Activated naive CD4-positive, alpha-beta T cell treated with anti-CD3 and anti-CD28 coated beads, Interleukin-2, amount 10 ng/mL, durations not matched to agents 7 days and 5 days (primary cell): ENCODE measurements around the gene PCED1A.

Experiments
- CTCF ChIA-PET: fragments of 350-600 bp; sonication (Branson Sonifier 250); formaldehyde crosslinking; loops from one replicate; lab custom pipeline; 2021; ENCODE audit warnings: antibody characterized with exemption; lab: Charles Lee
- DNase-seq: peaks from one replicate; pipeline ENCODE4 v3.0.0-alpha.2; 2020
- H3K27ac Mint-ChIP-seq: one replicate; pipeline ENCODE4 v1.8.0; 2021; ENCODE audit warnings: mild to moderate bottlenecking, moderate library complexity, mixed read lengths
- H3K27me3 Mint-ChIP-seq: one replicate; pipeline ENCODE4 v1.8.0; 2021; ENCODE audit warnings: mild to moderate bottlenecking, mixed read lengths
- H3K36me3 Mint-ChIP-seq: one replicate; pipeline ENCODE4 v1.8.0; 2021; ENCODE audit warnings: mixed read lengths
- H3K4me1 Mint-ChIP-seq: one replicate; pipeline ENCODE4 v1.8.0; 2021; ENCODE audit warnings: mixed read lengths
- H3K4me3 Mint-ChIP-seq: one replicate; pipeline ENCODE4 v1.8.0; 2021; ENCODE audit warnings: mild to moderate bottlenecking, moderate library complexity, mixed read lengths
- H3K9me3 Mint-ChIP-seq: one replicate; pipeline ENCODE4 v1.8.0; 2021; ENCODE audit warnings: mixed read lengths

The PCED1A gene

DNA sequence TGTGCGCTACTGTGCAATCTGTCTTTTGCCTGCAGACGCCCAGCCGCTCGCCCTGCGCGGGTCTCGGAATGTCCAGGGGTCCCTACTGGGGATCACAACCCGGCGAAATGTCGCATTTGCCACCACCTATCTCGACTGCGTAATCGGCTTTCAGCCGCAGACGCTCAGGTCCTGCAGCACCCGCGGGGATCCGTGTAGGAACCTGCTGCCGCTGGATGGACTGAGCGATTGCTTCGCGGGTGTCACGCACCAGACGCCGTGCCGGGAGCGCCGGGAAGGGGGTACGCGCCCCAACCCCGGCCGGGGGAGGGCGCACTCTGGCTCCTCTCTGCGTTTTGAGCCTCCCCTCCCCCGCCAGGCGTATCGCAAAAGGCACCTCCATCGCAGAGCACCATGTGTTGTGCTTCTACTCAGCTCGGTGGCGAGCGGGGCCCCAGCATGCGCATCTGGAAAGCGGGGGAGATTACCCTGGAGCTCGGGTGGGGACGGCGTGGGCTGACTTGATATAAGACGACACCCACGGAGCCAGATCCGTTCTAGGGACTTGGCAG lies 32.1 kb upstream of the PCED1A start:
- H3K4me1 Mint-ChIP-seq = peaks cover 55% of the 10 kb centered on the region
- H3K4me3 Mint-ChIP-seq = peak overlapping the region; percentile 89
- CTCF ChIA-PET = interaction anchor here (0.8 to 1.1 kb wide), 2 partner anchors 128 to 178 kb away, joined by 3 read pairs; no protein-coding TSS in a partner anchor
- H3K9me3 Mint-ChIP-seq = no peaks in the 10 kb centered on the region
- peak; percentile 85 for DNase-seq
- H3K27me3 Mint-ChIP-seq = peaks cover 20% of the 10 kb centered on the region
- H3K27ac Mint-ChIP-seq = peak overlapping the region; percentile 88
- peaks cover 26% of the 10 kb centered on the region for H3K36me3 Mint-ChIP-seq

DNA sequence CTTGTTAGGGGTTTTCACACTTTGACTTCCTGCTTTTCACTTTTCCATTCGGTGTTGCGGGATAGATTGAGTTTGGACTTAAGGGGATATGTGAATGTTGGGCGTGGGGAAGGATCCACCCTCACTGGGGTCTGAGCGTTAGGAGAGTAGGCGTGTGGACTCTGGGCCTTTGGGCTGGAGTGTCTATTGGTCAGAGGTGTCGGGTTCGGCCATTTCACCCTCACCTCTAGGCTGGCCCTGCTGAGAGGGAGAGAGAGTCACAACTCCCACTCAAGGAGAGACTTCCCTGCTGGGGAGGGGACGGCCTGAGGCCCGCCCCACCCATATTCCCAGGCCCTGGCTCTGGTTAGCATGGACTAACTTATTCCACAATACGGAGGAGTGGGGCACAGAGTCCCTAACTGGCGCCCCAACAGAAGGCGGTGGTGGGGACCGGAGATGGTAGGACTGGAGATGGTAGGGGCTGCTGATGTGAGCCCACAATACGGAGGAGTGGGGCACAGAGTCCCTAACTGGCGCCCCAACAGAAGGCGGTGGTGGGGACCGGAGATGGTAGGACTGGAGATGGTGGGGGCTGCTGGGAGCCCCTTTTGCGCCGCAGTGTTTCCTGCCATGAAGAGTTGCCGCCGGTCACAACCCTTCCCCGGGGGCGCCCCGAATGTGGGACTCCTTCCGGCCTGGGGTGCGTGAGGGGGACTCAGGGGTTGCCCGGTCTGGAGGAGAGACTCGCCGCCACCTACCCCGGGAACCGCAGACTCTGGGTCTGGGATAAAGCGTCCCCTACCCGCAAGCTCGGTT lies 31.4 kb upstream of the PCED1A start:
- peaks cover 22% of the 10 kb centered on the region for H3K36me3 Mint-ChIP-seq
- H3K4me3 Mint-ChIP-seq = peak overlapping the region; percentile 89
- H3K4me1 Mint-ChIP-seq = peaks cover 61% of the 10 kb centered on the region
- DNase-seq = no peak
- no peaks in the 10 kb centered on the region for H3K9me3 Mint-ChIP-seq
- H3K27ac Mint-ChIP-seq = peak overlapping the region; percentile 88
- peaks cover 20% of the 10 kb centered on the region for H3K27me3 Mint-ChIP-seq
- CTCF ChIA-PET = interaction anchor here (0.6 to 1.7 kb wide), 4 partner anchors 13 to 184 kb away, joined by 3 to 6 read pairs (median 4); no protein-coding TSS in a partner anchor

DNA sequence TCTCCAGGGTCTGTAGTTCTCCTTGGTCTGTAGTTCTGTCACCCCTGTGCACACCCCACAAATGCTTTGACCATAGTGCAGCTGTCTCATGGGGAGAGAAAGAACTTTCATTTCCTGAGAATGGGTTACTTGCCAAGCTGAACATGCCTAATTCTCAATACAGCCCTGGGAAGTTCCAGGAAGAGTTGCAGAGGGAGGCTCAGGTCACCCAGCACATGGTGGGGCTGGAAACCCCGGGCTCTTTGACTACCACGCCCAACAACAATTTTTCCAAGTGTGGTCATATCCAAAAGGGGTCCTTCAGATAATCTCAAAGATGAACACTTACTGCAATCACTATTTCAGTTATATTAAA lies 30.6 kb upstream of the PCED1A start:
- no peak for DNase-seq
- Mint-ChIP-seq H3K36me3 (peaks cover 17% of the 10 kb centered on the region), H3K4me1 (peaks cover 53% of the 10 kb centered on the region), H3K27me3 (peaks cover 20% of the 10 kb centered on the region), H3K4me3 (no peak overlapping the region), H3K27ac (no peak overlapping the region), H3K9me3 (no peaks in the 10 kb centered on the region)
- CTCF ChIA-PET = interaction anchor here (0.9 to 1.7 kb wide), 5 partner anchors 46 to 183 kb away, joined by 3 to 6 read pairs (median 4); no protein-coding TSS in a partner anchor

DNA sequence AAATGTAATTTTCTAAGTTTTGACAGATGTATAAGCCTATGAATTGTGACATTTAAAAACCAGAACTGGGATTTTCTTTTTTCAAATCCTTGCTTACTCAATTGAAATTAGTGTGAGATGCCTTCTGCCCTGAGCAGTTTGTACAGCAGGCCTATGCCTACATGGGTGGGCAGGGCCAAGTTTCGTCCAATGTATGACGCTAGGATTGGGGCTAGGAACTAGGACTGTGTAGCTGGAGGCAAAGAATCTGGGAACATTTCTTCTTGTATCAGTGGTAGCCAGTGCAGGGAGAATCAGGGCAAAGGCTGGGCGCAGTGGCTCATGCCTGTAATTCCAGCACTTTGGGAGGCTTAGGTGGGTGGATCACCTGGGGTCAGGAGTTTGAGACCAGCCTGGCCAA lies 28.9 kb upstream of the PCED1A start:
- no peak overlapping the region for H3K27ac Mint-ChIP-seq
- no peak for DNase-seq
- peaks cover 20% of the 10 kb centered on the region for H3K27me3 Mint-ChIP-seq
- no peak overlapping the region for H3K4me3 Mint-ChIP-seq
- peaks cover 18% of the 10 kb centered on the region for H3K36me3 Mint-ChIP-seq
- H3K4me1 Mint-ChIP-seq = peaks cover 45% of the 10 kb centered on the region
- no peaks in the 10 kb centered on the region for H3K9me3 Mint-ChIP-seq
- CTCF ChIA-PET = no interaction called here

DNA sequence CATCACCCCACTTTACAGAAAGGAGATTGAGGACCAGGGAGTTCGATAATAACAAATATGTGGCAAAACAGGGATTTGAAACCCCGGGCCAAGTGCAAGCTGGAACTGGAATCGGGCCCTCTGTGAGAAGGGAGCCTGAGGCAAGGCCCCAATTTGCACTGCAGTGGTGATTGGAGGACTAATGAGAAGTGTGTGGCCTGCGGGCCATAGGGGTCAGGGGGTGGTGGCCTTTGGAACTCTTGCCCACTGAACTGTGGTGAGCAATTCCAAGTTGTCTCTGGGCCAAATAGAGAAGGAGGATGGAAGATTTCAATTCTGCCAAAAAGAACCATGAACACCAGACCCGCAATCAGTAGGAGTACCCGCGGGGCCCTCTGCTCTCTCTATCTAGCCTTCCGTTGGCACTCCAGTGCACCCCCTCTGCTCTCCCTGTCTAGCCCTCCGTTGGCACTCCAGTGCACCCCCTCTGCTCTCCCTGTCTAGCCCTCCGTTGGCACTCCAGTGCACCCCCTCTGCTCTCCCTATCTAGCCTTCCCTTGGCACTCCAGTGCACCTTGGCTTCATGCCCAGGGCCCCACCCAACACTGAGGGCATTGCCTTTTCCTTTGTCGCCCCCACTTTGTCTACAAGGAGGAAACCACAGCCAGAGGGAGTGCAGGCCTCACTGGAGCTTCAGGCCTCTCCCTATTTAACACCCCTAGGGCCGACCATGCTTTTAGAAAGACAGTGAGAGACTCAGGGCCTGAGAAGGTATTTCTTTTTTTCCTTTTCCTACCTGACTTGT lies 26.8 kb upstream of the PCED1A start:
- Mint-ChIP-seq H3K27me3 (peaks cover 15% of the 10 kb centered on the region), H3K36me3 (peaks cover 16% of the 10 kb centered on the region), H3K4me3 (no peak overlapping the region), H3K4me1 (peaks cover 35% of the 10 kb centered on the region), H3K9me3 (no peaks in the 10 kb centered on the region), H3K27ac (no peak overlapping the region)
- CTCF ChIA-PET = interaction anchor here (0.8 kb wide), 1 partner anchor 134 kb away, joined by 3 read pairs; no protein-coding TSS in a partner anchor
- no peak for DNase-seq

DNA sequence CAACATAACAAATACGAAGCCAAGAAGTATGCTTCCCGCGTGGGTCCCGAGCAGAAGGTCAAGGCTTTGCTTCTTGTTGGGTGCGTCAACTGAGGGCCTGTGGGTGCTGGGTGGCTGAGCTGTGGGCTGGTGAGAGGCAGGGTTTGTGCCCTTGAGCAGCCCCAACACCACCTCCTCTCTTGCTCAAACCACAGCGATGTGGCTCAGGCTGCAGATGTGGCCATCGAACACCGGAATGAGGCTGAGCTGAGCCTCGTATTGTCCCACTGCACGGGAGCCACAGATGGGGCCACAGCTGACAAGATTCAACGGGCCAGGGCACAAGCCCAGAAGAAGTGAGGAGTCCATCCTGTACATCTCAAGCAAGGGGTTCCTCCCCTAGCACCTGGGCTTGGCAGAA lies 25.8 kb upstream of the PCED1A start:
- no peak overlapping the region for H3K4me3 Mint-ChIP-seq
- H3K9me3 Mint-ChIP-seq = no peaks in the 10 kb centered on the region
- H3K27ac Mint-ChIP-seq = no peak overlapping the region
- no peak for DNase-seq
- CTCF ChIA-PET = interaction anchor here (0.8 kb wide), 1 partner anchor 135 kb away, joined by 3 read pairs; no protein-coding TSS in a partner anchor
- peaks cover 18% of the 10 kb centered on the region for H3K36me3 Mint-ChIP-seq
- peaks cover 9% of the 10 kb centered on the region for H3K27me3 Mint-ChIP-seq
- H3K4me1 Mint-ChIP-seq = peaks cover 28% of the 10 kb centered on the region

DNA sequence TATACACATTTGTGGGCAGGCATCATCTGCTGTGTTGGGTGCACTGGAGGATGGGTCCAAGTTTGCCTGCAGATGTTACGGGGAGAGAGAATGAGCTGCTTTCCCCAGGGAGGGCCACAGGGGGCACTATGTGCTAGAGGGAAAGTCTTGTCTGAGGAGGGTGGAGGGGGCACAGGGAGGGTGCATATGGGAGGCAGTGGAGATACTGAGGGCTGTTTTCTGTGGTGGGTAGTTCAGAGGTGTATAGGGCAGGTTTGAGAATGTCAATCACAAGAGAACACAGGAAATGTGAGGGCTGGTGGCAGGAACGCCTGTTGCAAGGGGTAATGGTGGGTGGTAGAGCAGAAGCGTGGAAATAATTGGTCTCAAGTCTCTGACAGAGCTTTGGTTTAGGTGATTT lies 25.2 kb upstream of the PCED1A start:
- no peaks in the 10 kb centered on the region for H3K9me3 Mint-ChIP-seq
- peaks cover 22% of the 10 kb centered on the region for H3K4me1 Mint-ChIP-seq
- CTCF ChIA-PET = no interaction called here
- peaks cover 23% of the 10 kb centered on the region for H3K36me3 Mint-ChIP-seq
- no peak for DNase-seq
- H3K27ac Mint-ChIP-seq = peak overlapping the region; percentile 35
- peaks cover 3% of the 10 kb centered on the region for H3K27me3 Mint-ChIP-seq
- no peak overlapping the region for H3K4me3 Mint-ChIP-seq

DNA sequence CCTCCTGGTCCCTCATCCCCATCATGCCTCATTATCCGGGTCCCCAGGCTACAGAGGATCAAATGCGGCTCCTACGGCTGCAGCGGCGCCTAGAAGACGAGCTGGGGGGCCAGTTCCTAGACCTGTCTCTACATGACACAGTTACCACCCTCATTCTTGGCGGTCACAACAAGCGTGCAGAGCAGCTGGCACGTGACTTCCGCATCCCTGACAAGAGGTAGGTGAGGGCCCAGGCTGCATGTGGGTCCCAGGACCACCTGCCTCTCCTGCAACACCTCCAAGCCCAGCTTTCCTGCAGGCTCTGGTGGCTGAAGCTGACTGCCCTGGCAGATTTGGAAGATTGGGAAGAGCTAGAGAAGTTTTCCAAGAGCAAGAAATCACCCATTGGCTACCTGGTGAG lies 24.6 kb upstream of the PCED1A start:
- Mint-ChIP-seq H3K36me3 (peaks cover 23% of the 10 kb centered on the region), H3K4me1 (peaks cover 19% of the 10 kb centered on the region), H3K27me3 (no peaks in the 10 kb centered on the region), H3K4me3 (no peak overlapping the region), H3K9me3 (no peaks in the 10 kb centered on the region), H3K27ac (no peak overlapping the region)
- no peak for DNase-seq
- CTCF ChIA-PET = no interaction called here

DNA sequence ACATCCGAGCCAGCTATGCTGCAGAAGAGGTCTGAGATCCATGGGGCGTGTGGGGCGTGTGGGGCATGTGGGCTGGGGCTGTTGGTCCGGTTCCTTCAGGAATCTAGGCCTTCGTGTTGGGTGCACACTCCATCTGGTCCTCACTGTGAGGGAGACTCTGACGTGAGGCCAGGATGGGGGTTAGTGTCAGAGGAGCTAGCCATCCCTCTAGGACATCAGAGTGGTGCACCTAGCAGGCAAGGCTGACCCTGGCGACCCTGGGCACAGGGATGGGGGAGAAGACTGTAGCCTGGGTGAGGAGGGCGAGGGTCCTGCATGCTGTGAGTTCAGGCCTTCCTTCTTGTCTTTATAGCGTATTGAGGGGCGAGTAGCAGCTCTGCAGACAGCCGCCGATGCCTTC lies 24.2 kb upstream of the PCED1A start:
- Mint-ChIP-seq H3K4me3 (no peak overlapping the region), H3K27ac (no peak overlapping the region), H3K9me3 (no peaks in the 10 kb centered on the region), H3K27me3 (no peaks in the 10 kb centered on the region), H3K36me3 (peaks cover 23% of the 10 kb centered on the region), H3K4me1 (peaks cover 19% of the 10 kb centered on the region)
- CTCF ChIA-PET = no interaction called here
- no peak for DNase-seq

DNA sequence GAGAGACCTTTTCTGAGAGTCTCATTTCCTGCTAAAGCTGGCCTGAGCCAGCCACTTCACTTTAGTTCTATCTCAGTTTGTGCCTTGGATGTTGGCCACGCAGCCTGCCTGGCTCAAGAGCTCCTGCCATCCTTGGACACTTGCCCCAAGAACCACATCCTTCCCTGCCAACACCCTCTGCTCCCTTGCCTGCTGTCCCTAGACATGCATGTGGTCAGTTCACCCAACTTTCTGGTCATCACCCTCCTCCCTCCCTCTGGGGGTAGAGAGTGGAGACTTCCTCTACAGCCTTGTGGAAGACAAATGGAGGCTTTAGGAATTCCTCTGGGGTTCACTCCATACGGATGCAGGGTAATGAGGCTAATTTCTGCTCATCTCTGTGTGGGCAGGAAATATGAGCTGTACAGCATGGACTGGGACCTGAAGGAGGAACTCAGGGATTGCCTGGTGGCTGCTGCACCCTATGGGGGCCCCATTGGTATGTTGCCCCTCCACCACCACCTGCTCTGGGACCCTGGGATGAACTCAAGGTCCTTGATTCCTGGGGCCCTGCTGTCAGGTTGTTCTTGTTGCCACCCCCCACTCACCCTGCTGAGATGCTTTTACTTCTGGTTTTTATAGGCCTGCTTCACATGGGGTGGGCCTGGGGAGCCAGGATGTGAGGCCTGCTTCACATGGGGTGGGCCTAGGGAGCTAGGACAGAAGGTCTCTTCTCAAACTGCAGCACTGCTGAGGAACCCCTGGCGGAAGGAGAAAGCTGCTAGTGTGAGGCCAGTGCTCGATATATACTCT lies 19.1 kb upstream of the PCED1A start:
- CTCF ChIA-PET = interaction anchor here (1.2 kb wide), 1 partner anchor 12 kb away, joined by 4 read pairs; no protein-coding TSS in a partner anchor
- no peak overlapping the region for H3K4me3 Mint-ChIP-seq
- H3K27me3 Mint-ChIP-seq = no peaks in the 10 kb centered on the region
- no peaks in the 10 kb centered on the region for H3K9me3 Mint-ChIP-seq
- H3K4me1 Mint-ChIP-seq = no peaks in the 10 kb centered on the region
- H3K27ac Mint-ChIP-seq = no peak overlapping the region
- H3K36me3 Mint-ChIP-seq = peaks cover 10% of the 10 kb centered on the region
- no peak for DNase-seq

DNA sequence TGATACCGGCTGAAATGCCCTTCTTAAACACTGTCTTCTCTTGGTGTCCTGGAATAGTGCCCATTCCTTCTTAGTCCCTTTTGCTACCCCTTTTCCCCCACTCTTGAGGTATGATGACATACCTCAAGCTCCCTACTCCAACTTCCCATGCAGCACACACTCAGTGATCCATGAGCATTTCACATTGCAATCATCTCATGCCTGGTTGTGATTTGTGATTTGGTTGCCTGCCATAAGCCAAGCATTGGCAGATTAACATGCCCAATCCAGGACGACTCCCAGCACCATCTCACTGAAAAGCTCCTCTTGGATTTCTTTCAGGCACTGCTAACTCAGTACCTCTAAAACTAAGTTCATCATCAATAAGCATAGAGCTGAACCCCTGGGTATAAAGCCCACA lies 18.1 kb upstream of the PCED1A start:
- peaks cover 10% of the 10 kb centered on the region for H3K36me3 Mint-ChIP-seq
- H3K4me3 Mint-ChIP-seq = no peak overlapping the region
- no peak for DNase-seq
- CTCF ChIA-PET = interaction anchor here (1.2 kb wide), 1 partner anchor 13 kb away, joined by 4 read pairs; no protein-coding TSS in a partner anchor
- H3K27me3 Mint-ChIP-seq = no peaks in the 10 kb centered on the region
- H3K27ac Mint-ChIP-seq = no peak overlapping the region
- H3K9me3 Mint-ChIP-seq = no peaks in the 10 kb centered on the region
- H3K4me1 Mint-ChIP-seq = no peaks in the 10 kb centered on the region

DNA sequence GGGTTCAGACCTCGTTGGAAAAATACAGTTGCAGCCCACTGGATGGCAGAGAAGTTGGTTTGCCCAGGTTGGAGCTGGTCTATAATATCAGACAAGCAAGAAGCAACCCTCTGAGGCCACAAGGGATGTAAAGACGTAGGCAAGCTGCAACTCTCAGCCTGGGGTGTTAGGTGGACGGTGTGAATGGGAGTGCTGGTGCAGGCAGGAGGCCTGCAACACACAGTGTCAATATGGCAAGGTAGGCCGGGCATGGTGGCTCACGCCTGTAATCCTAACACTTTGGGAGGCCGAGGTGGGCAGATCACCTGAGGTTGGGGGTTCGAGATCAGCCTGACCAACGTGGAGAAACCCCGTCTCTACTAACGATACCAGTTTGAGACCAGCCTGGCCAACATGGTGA lies 10.6 kb upstream of the PCED1A start:
- H3K27ac Mint-ChIP-seq = no peak overlapping the region
- no peak for DNase-seq
- H3K4me3 Mint-ChIP-seq = no peak overlapping the region
- CTCF ChIA-PET = interaction anchor here (1.0 to 1.9 kb wide), 3 partner anchors 12 to 160 kb away, joined by 4 to 8 read pairs (median 5); no protein-coding TSS in a partner anchor
- no peaks in the 10 kb centered on the region for H3K9me3 Mint-ChIP-seq
- peaks cover 26% of the 10 kb centered on the region for H3K4me1 Mint-ChIP-seq
- H3K27me3 Mint-ChIP-seq = no peaks in the 10 kb centered on the region
- peaks cover 10% of the 10 kb centered on the region for H3K36me3 Mint-ChIP-seq

DNA sequence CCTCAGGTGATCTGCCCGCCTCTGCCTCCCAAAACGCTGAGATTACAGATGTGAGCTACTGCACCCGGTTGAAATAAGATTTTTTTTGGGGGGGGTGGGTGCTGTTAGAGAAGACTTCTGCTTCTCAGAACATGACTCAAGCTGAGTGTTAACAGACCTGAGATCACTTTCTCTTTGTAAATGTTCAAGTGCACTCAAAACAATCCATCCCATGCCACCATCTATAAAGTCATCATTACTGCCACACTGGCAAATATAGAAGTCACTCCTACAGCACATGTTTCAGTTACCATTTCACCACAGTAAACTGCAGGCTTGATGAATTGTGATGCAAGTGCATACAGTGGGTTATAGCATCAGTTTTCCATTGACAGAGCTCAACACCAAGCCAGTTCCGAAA lies 9.1 kb upstream of the PCED1A start:
- Mint-ChIP-seq H3K27me3 (no peaks in the 10 kb centered on the region), H3K9me3 (no peaks in the 10 kb centered on the region), H3K27ac (no peak overlapping the region), H3K36me3 (peaks cover 10% of the 10 kb centered on the region), H3K4me1 (peaks cover 36% of the 10 kb centered on the region), H3K4me3 (no peak overlapping the region)
- CTCF ChIA-PET = interaction anchor here (0.9 to 1.9 kb wide), 2 partner anchors 120 to 162 kb away, joined by 3 to 5 read pairs; no protein-coding TSS in a partner anchor
- DNase-seq = no peak
